ENCODE results near the gene CIDEB. TPM values are rescaled to one million over a fixed set of nuclear protein-coding genes. Genes with fewer than 3 reads are reported as not detected.

CIDEB gene
- total and polyA plus RNA-seq, 2 of the 13 experiments (the other 11 are each of a cell fraction or from before 2014, with no cell fraction given) = 35.8 to 110 TPM

- TF ChIP-seq CAMTA2 (CRISPR knock-in tag; IDR thresholded peaks at IDR 0.05; ENCODE audit: borderline replicate concordance) (peak; percentile 78), NCOA2 (CRISPR knock-in tag; IDR thresholded peaks at IDR 0.05) (peak; percentile 59; the same call in 1 of the 2 replicates), PREB (CRISPR knock-in tag; IDR thresholded peaks at IDR 0.05) (peak; percentile 85), ZNF629 (CRISPR knock-in tag; conservative IDR thresholded peaks at IDR 0.05) (peak; percentile 78), MLLT10 (CRISPR knock-in tag; IDR thresholded peaks at IDR 0.05) (peak; percentile 70; the same call in 1 of the 2 replicates), KDM3A (CRISPR knock-in tag; IDR thresholded peaks at IDR 0.05; ENCODE audit: low read depth) (peak; percentile 95), CHD2 (IDR thresholded peaks at IDR 0.05; ENCODE audit: low read depth, low read length) (no peak; the same call in 1 of the 2 replicates), ZNF232 (CRISPR knock-in tag; IDR thresholded peaks at IDR 0.05; ENCODE audit: borderline replicate concordance) (peak; percentile 99), TFDP2 (CRISPR knock-in tag; IDR thresholded peaks at IDR 0.05) (peak; percentile 97), ZNF549 (CRISPR knock-in tag; IDR thresholded peaks at IDR 0.05) (peak; percentile 89; the same call in 1 of the 2 replicates), ZNF430 (CRISPR knock-in tag; IDR thresholded peaks at IDR 0.05) (0 out of 2 replicates have a peak, but pooled peaks have one; percentile 52), ZKSCAN8 (CRISPR knock-in tag; IDR thresholded peaks at IDR 0.05; ENCODE audit: borderline replicate concordance) (peak; percentile 90), SKI (IDR thresholded peaks at IDR 0.05; ENCODE audit: partially characterized antibody) (peak; percentile 52), PRDM4 (CRISPR knock-in tag; IDR thresholded peaks at IDR 0.05; ENCODE audit: borderline replicate concordance) (no peak; the same call in 1 of the 2 replicates), PLSCR1 (CRISPR knock-in tag; IDR thresholded peaks at IDR 0.05; ENCODE audit: borderline replicate concordance) (no peak), EZH2 (conservative IDR thresholded peaks at IDR 0.05; ENCODE audit: low read depth, low read length) (no peak; the same call in 1 of the 2 replicates), ZNF878 (CRISPR knock-in tag; IDR thresholded peaks at IDR 0.05) (no peak), CREB3 (CRISPR knock-in tag; IDR thresholded peaks at IDR 0.05) (peak; percentile 99), ZFP36 (IDR thresholded peaks at IDR 0.05; ENCODE audit: borderline replicate concordance, low read depth, low read length, partially characterized antibody) (no peak), ARHGAP35 (CRISPR knock-in tag; IDR thresholded peaks at IDR 0.05; ENCODE audit: borderline replicate concordance) (peak; percentile 69), ZKSCAN5 (CRISPR knock-in tag; IDR thresholded peaks at IDR 0.05) (no peak)
Observed at GRCh38 chr14:24315807-24316596, 8.2 kb upstream of the CIDEB start (continued).

All from HepG2 (cell line).